COLO829 (cell line): ENCODE data around the gene LBX1.

Experiments
- DNase-seq: peaks from one replicate; pipeline ENCODE4 v3.0.0; 2012; ENCODE audit warnings: low spot score

The LBX1 gene

DNA sequence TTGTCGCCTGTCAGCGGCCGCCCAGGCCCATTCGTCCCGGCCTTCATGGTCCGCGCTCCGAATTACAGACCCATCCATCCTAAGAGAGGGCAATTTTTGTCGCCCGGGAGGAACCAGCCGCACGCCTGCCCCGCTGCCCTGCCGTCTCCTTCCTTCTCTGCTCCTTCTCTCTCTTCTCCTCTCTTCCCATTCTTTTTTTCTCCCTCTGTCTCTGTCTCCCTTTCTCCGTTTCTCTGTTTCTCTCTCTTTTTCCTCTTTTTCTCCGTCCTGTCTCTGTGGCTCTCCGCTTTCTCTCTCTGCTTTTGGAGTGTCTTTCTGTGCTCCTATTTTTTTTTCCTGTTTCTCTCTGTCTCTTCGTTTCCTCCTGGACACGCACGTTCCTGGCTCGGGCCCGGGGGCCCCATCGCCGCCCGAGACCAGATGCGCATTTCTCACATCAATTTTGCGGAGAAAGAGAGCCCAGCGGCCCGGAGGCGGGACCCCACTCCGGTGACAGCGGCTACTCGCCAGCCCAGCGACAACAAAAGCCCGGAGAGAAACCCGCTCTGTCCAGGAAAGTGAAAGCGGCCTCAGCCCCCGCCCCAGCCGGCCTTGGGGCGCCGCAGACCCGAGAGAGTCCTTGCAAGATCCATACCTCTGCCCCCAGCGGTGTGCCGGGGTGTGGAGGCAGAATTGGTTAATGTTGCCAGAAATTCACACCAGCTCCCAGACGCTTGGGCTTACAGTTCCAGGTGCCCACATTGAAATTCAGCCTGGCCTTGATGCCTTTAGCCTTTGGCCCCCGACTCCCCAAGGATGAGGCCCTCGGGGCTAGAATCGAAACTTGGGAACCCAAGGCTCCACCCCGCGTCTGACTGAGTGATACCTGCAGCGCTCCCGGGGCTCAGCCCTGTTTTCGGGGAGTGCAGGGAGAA is 4.1 kb downstream of the LBX1 start:
- DNase-seq: no peak

DNA sequence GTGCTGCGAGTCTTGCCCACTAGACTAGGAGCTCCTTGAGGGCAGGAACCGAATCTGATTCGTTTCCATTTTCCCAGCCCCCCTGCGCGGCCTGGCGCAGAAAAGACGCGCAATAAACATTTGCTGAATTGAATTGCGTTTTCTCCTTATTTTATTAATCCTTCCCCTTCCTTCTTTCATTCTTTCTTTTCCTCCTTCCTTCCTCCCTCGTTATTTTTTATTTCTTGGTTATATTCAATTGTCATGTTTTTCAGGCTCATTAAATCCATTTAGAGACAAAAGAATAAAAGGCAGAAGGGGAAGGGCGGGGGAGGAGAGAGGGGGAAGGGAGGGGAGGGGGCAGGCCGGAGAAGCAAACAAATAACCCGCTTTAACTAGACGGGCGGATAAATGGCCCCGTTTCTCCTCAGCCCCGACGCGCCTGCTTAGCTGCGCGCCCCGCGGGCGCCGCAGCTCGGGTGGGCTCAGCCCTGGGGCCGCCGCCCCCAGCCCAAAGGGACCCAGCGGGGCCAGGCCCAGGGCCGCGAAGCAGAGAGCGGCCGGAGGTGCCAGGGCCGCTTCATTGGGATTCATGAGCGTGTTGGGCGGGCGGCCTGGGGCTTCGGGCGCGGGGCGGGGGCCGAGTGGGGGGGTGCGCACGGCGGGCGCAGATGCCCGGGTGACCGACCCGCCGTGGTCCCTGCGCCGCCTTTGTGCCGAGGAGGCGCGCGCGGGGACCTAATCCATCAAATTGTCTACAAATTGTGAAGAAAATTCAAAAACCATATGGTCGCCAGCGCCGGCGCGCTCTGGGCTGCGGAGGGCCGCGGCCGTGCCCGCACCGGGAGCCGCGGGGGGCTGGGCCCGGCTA is 5.0 kb downstream of the LBX1 start:
- no peak for DNase-seq

- DNase-seq: no peak
Measured at GRCh38 chr10:101223274-101224059, 5.8 kb downstream of the LBX1 start.

DNA sequence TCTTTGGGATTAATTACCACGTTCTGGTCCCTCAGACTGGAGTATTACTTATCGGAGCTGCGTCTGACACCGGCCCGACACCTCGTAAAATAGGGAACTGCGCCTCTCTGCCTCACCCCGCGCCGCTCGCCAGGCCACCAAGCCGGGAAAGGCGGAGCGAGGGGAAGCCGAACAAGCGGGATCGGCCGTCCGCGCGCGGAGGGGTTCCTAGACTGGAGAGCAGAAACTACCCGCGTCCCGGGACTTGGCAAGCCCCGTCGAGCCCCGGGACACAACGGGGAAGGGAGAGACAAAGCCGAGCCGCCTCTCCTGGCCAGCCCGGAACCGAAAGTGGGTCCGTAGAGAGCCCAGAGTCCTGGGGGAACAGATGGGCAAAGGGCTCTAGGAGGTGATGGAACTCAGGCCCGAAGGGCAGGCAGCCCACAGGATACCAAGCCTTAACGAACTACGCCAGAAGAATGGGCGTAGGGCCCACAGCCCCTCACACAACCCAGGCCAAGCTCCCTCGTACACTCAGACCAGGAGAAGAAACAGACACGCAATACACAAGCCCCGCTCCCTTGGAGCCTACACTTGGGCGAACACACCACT is 6.5 kb downstream of the LBX1 start:
- no peak for DNase-seq

GRCh38 chr10:101221963-101222531 is 7.2 kb downstream of the LBX1 start:
- DNase-seq: no peak

DNA sequence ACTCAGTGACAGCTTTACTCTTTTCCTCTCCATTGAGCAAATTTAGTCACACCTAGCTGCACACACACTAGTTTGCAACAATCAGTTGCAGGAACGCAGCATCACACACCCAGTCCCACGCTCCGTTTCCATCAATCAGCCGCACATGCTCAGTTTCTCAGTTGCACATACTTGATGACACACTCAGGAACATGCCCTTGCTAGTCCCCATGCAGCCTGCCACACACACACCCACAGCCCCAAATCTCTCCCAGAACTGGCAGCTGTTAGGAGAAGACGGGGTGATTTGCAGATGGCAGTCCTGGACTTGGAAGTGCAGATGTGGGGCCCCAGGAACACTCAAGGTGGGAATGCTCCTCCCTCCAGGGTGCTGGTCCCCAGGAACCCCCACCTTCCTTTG is 7.7 kb downstream of the LBX1 start:
- DNase-seq: no peak

GRCh38 chr10:101219946-101220451 is 9.3 kb downstream of the LBX1 start:
- no peak for DNase-seq

DNA sequence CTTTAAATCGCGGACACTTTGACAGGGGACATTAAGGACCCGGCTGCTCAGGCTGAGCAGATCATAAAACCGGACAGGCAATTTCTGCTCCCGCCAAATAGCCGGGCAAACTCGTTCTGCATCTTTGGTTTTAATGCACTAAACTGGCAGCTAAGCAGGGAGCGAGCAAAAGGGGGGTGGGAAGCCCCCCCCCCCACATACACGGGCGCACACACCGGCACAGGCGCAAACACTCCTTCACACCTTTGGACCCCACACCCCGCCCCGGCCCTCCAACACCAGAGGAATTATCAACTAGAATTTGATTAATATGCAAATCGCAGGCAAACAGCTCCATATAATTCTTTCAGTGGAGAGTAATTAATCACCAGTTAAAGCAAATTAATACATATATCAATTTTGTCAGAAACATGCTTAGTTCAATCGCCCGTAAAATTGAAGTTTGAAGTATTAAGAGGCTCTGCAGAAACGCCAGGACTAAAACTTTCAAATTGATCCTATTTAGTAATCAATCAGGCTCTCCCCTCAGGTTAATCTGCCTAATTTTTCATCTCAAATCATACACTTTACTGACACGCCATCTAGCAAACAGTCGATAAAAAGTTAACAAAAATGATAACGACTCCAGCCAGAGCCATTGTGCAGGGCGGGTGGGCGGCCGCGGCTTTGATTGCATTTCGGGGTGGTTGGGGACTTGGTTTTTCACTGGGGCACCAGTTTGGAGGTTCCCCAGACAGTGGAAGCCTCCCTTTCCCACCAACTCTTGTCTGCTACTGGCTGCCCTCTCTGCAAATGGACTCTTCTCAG is 9.9 kb downstream of the LBX1 start:
- no peak for DNase-seq

DNA sequence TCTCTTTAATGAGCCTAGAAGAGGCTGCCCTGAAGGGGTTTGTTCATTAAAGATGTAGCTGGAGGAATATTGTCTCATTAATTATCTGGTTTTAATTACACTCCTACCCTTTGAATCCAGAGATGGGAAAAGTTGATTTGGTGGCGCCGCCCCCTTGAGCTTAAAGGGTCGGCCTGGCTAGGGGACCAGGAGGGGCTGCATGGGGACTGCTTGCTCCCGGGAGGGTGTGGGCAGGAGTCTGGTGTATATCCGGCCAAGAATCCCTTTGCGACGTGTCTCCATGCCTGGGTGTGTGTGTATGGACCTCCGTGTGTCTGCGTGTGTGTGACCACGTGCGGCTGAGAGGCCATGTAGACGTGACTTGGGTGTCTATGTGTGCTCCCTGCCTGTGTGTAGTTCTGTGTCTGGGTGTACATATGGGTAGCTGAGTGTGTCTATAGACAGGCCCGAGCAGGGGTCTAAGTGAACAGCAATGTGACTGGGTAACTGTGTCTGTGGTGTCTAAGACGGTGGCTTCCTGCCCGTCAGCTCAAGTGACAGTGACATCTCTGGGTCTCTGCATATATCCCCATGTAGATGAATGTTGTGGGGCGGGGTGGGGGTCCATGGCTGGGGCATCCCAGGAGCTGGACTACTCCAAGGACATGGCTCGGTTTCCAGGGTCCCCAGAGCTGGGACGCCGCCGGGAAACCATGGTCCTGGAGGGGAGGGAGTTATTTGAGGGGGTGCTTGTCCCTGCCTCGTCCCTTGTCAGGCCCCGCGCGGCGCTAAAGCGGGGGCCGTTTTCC is 10.7 kb downstream of the LBX1 start:
- DNase-seq: no peak

DNA sequence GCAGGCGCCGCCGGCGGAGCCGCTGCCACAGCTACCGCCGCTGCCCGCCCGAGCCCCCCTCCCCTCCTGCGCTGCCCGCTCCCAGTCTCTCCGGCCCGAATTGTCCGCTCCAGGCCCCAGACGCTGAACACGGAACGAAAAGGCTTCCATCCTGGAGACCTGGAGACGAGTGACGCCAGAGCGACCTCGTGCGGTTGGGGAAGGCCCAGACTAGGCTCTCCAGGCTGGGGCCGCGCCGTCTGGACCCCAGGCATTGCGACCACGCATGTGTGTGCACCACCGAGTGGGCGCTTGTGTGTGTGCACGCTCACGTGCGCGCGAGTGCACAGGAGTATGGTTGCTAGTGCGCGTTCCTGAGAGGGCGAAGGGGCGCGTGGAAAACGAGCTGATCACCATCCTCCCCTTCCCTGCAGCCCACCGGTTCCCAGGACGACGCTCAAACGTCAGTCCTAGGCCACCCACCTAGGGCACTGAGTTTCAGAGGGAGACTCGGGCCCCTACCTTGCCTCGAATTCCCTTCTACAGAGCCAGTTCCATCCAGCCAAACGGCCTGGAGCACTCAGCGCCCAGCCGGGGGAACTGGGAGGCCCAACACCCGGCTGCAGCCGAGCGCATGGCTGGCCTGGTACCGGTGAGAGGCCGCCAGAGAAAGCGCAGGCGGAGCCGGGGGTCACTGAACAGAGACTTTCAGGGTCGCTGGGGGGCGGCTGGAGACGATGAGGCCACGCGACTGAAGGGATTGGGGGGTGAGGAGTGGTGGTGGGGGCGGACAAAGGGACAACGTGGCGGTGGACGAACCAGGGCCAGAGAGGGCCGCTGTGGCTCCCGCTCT is 11.6 kb downstream of the LBX1 start:
- DNase-seq: no peak

DNA sequence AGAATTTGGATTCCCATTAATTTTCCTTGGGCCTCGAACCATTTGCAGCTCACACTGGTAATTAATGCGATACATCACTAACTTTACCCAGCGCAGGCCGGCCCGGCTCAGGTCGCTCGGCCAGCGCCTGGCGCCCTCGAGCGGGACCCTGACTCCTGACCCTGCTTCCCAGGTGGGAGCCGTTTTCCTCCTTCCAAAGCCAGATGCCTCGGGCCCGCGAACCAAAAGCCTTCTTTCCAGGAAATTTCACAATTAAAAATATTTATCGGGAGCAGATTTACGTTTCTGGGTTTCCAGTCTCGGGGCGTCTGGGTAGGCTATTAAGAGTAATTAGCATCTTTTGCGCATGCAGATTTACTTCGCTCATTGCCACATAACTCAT is 12.2 kb downstream of the LBX1 start:
- DNase-seq: no peak

- DNase-seq: no peak
Measured at GRCh38 chr10:101216207-101217043, 12.8 kb downstream of the LBX1 start.

DNA sequence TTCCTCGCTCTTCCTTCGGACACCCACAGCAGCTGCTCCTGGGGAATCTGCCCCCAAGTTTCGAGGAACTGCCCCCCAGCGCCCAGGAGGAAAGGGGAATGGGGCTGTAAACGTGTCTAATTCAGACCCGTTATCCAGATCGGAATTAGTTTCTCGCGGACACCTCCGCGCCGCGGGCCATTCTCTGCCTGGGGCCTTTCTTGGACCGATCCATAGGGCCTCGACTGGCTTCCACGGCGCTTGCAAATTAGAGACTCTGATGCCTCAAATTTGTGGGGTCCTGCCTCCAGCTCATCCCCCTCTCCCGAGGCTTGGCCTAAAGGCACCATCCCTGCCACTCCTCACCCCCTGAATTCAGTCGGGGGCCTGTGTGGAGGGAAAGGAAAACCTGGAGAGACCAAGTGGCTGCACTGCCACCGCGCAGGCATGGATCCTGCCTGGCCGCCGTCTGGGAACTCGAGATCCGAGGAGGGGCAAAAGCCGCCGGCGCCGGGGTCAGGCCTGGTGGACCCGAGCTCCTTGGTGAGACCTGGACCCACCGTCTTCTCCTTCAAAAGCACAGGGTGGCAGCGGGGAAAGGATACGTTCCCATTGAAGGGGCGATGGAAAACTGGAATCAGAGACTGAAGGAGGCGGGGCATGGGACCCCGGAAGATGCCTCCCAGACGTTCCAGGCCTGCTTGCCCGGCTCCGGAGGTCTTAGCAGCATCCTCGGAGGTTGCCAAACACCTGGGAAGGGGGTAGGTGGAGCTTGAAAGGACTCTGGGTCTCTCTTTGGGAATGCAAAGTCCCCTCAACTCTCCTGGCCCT is 13.7 kb downstream of the LBX1 start:
- no peak for DNase-seq

GRCh38 chr10:101214446-101215396 is 14.5 kb downstream of the LBX1 start:
- no peak for DNase-seq

GRCh38 chr10:101208543-101208942 is 20.7 kb downstream of the LBX1 start:
- DNase-seq: no peak

GRCh38 chr10:101207026-101207425 is 22.2 kb downstream of the LBX1 start:
- DNase-seq: no peak
